HepG2 (cell line): ENCODE measurements around the gene CTF1. TPM values are rescaled to one million over a fixed set of nuclear protein-coding genes. Genes with fewer than 3 reads are reported as not detected.

Experiments
- BORCS8-MEF2B ChIP-seq: sonication (generic); formaldehyde crosslinking; IDR thresholded peaks from 2 replicates; pipeline ENCODE4 v1.8.0; 2022; ENCODE audit warnings: mild to moderate bottlenecking, missing genetic modification reagents
- BRCA1 ChIP-seq: sonication (generic); formaldehyde crosslinking; IDR thresholded peaks from 2 replicates; pipeline ENCODE4 v1.4.0; 2020; ENCODE audit warnings: missing genetic modification reagents
- GABPA ChIP-seq, 2 experiments: IDR thresholded peaks; 2 replicates each; pipeline ENCODE4 v1.6.1; 2011 to 2016; ENCODE audit warnings: low read depth in 2 of 2, low read length in 1 of 2, missing biosample characterization in 1 of 2, missing genetic modification characterization in 1 of 2
- JUND ChIP-seq: sonication (generic); formaldehyde crosslinking; IDR thresholded peaks from 2 replicates; pipeline ENCODE4 v1.8.0; 2022; ENCODE audit warnings: mild to moderate bottlenecking, missing genetic modification reagents
- KIAA2018 ChIP-seq: sonication (generic); formaldehyde crosslinking; IDR thresholded peaks from 2 replicates; pipeline ENCODE4 v1.5.0; 2020; ENCODE audit warnings: mild to moderate bottlenecking, missing genetic modification reagents, borderline replicate concordance
- PAF1 ChIP-seq: IDR thresholded peaks from 2 replicates; pipeline ENCODE4 v1.6.1; 2016; ENCODE audit warnings: missing genetic modification reagents, missing compliant biosample characterization
- PCBP2 ChIP-seq: fragments of 200-400 bp; formaldehyde crosslinking; optimal IDR thresholded peaks from 2 replicates; pipeline ENCODE3; 2018; ENCODE audit warnings: low read length, low read depth; ENCODE audit not compliant: poor library complexity, severe bottlenecking
- PPARG ChIP-seq: conservative IDR thresholded peaks from 2 replicates; pipeline ENCODE4 v1.6.1; 2016; ENCODE audit warnings: missing biosample characterization, missing genetic modification reagents
- SMARCC2 ChIP-seq: fragments of 450-650 bp; IDR thresholded peaks from 2 replicates; pipeline ENCODE4 v1.6.1; 2017; ENCODE audit warnings: antibody characterized with exemption, mild to moderate bottlenecking
- SNAPC2 ChIP-seq: sonication (generic); formaldehyde crosslinking; IDR thresholded peaks from 2 replicates; pipeline ENCODE4 v1.8.1; 2022; ENCODE audit warnings: mild to moderate bottlenecking, missing genetic modification reagents
- SNAPC5 ChIP-seq: sonication (generic); formaldehyde crosslinking; IDR thresholded peaks from 2 replicates; pipeline ENCODE4 v1.8.1; 2023; ENCODE audit warnings: mild to moderate bottlenecking, missing genetic modification reagents, borderline replicate concordance
- SNRNP70 ChIP-seq: fragments of 200-400 bp; formaldehyde crosslinking; IDR thresholded peaks from 2 replicates; pipeline ENCODE4 v1.6.1; 2017; ENCODE audit warnings: mild to moderate bottlenecking, low read depth, low read length, moderate library complexity
- SP5 ChIP-seq: IDR thresholded peaks from 2 replicates; pipeline ENCODE4 v1.6.1; 2016; ENCODE audit warnings: low read depth, borderline replicate concordance
- ZBTB1 ChIP-seq: sonication (generic); formaldehyde crosslinking; IDR thresholded peaks from 2 replicates; pipeline ENCODE4 v1.4.0; 2020; ENCODE audit warnings: missing genetic modification reagents, borderline replicate concordance
- ZNF44 ChIP-seq: sonication (generic); formaldehyde crosslinking; IDR thresholded peaks from 2 replicates; pipeline ENCODE4 v1.5.1; 2020; ENCODE audit warnings: mild to moderate bottlenecking, missing genetic modification reagents
- ZNF451 ChIP-seq: sonication (generic); formaldehyde crosslinking; IDR thresholded peaks from 2 replicates; pipeline ENCODE4 v1.5.0; 2020; ENCODE audit warnings: mild to moderate bottlenecking, missing genetic modification reagents
- ZNF691 ChIP-seq: sonication (generic); formaldehyde crosslinking; IDR thresholded peaks from 2 replicates; pipeline ENCODE4 v1.4.0; 2020; ENCODE audit warnings: missing genetic modification reagents, low read depth, mild to moderate bottlenecking, borderline replicate concordance
- ZNF703 ChIP-seq: sonication (generic); formaldehyde crosslinking; IDR thresholded peaks from 2 replicates; pipeline ENCODE4 v1.5.1; 2020; ENCODE audit warnings: missing genetic modification reagents, mild to moderate bottlenecking, moderate library complexity, borderline replicate concordance
- ZNF775 ChIP-seq: sonication (generic); formaldehyde crosslinking; IDR thresholded peaks from 2 replicates; pipeline ENCODE4 v1.4.0; 2020; ENCODE audit warnings: missing genetic modification reagents, mild to moderate bottlenecking, moderate library complexity, borderline replicate concordance
- polyA plus RNA-seq, 8 experiments: library from polyadenylated mRNA; depleted of rRNA in 3 of 8; stranded (reverse) in 7 of 8; unstranded in 1 of 8; fragments of >200 nt; fragmentation: Illumina TruSeq in 4 of 8; extraction: Trizol in 4 of 8; gene quantifications; 2 replicates each; pipeline versions ENCODE4 v1.2.1 to v1.2.3, GENCODE V29; 2011 to 2016; ENCODE audit warnings: low read depth in 4 of 8, missing spikeins in 1 of 8, mixed read lengths in 1 of 8; ENCODE audit not compliant: insufficient read depth in 1 of 8
- total RNA-seq, 5 experiments: library from RNA; depleted of rRNA; stranded (reverse); fragments of >200 nt; fragmentation: Illumina TruSeq; extraction: Trizol; gene quantifications; 2 replicates each; pipeline ENCODE4 v1.2.3, GENCODE V29; 2016; ENCODE audit warnings: low read depth in 1 of 5

The CTF1 gene
- total and polyA plus RNA-seq, 2 of the 13 experiments (the other 11 are each of a cell fraction or from before 2014, with no cell fraction given): 0.13 to 1.8 TPM

- TF ChIP-seq PPARG (CRISPR knock-in tag) (peak; percentile 78; the same call in 1 of the 2 replicates), ZNF691 (peak; percentile 96), PAF1 (peak; percentile 88), ZNF775 (CRISPR knock-in tag) (0 out of 2 replicates have a peak, but pooled peaks have one; percentile 62), ZBTB1 (CRISPR knock-in tag) (peak; percentile 63; the same call in 1 of the 2 replicates), ZNF451 (CRISPR knock-in tag) (peak; percentile 53; the same call in 1 of the 2 replicates), SMARCC2 (no peak), SNRNP70 (no peak), BRCA1 (CRISPR knock-in tag) (0 out of 2 replicates have a peak, but pooled peaks have one; percentile 38), SNAPC2 (CRISPR knock-in tag) (peak; percentile 97; the same call in 1 of the 2 replicates), SP5 (peak; percentile 83), KIAA2018 (CRISPR knock-in tag) (no peak), ZNF703 (CRISPR knock-in tag) (no peak), ZNF44 (CRISPR knock-in tag) (no peak; the same call in 1 of the 2 replicates), GABPA (IDR thresholded peaks at IDR 0.05; ENCODE audit: low read depth, low read length) (no peak), GABPA (CRISPR knock-in tag; IDR thresholded peaks at IDR 0.05; ENCODE audit: low read depth) (peak; percentile 86), SNAPC5 (CRISPR knock-in tag) (peak; percentile 30; the same call in 1 of the 2 replicates), BORCS8-MEF2B (CRISPR knock-in tag) (peak; percentile 87), PCBP2 (no peak), JUND (CRISPR knock-in tag) (peak; percentile 64; the same call in 1 of the 2 replicates)
These were observed 53.5 kb downstream of the CTF1 start (continued) for GRCh38 chr16:30949650-30950515.
